IMR-90 (cell line): ENCODE data around the gene MAGEB2. TPM values are rescaled to one million over a fixed set of nuclear protein-coding genes. Genes with fewer than 3 reads are reported as not detected.

Source experiments
- ATAC-seq: fragments of 200-7000 bp; cut with Tn5 transposase; 2 replicates; pipeline ENCODE4 v1.9.1; 2020; ENCODE audit warnings: low read depth, mild to moderate bottlenecking, moderate library complexity
- BruUV-seq: library from RNA; stranded (reverse); fragments of 400-500 nt; replicated peaks from 2 replicates; lab custom pipeline; 2021; lab: Mats Ljungman, UMichigan
- CTCF ChIA-PET: fragments of 300-600 bp; formaldehyde crosslinking; extraction: SDS; loops from one replicate; lab custom pipeline; 2021; ENCODE audit warnings: antibody characterized with exemption; lab: Yijun Ruan, JAX
- POLR2A ChIA-PET: fragments of 300-600 bp; sonication (Branson Sonifier 250); formaldehyde crosslinking; loops from one replicate; lab custom pipeline; 2022; ENCODE audit warnings: antibody characterized with exemption; ENCODE audit not compliant: unreplicated experiment; lab: Charles Lee
- DNase-seq: peaks from one replicate; pipeline ENCODE4 v3.0.0; 2013
- H2AFZ ChIP-seq: replicated peaks from 2 replicates; pipeline ENCODE3; 2013; ENCODE audit warnings: low read length, mild to moderate bottlenecking; ENCODE audit not compliant: poor library complexity
- H2AK5ac ChIP-seq: 2 replicates; pipeline ENCODE4 v1.6.1; 2013; ENCODE audit warnings: low read depth, low read length, inconsistent platforms
- H2AK9ac ChIP-seq: replicated peaks from 2 replicates; pipeline ENCODE3; 2013; ENCODE audit warnings: mild to moderate bottlenecking, low read depth, low read length, moderate library complexity; ENCODE audit not compliant: poor library complexity
- H2BK120ac ChIP-seq: 2 replicates; pipeline ENCODE4 v1.6.1; 2013; ENCODE audit warnings: low read depth, low read length, inconsistent platforms
- H2BK15ac ChIP-seq: 3 replicates; pipeline ENCODE4 v1.6.1; 2013; ENCODE audit warnings: low read depth, low read length, inconsistent platforms
- H2BK20ac ChIP-seq: 2 replicates; pipeline ENCODE4 v1.6.1; 2013; ENCODE audit warnings: low read depth, mild to moderate bottlenecking, inconsistent platforms, low read length, moderate library complexity
- H2BK5ac ChIP-seq: 2 replicates; pipeline ENCODE4 v1.6.1; 2013; ENCODE audit warnings: mild to moderate bottlenecking, low read depth, low read length, inconsistent platforms; ENCODE audit not compliant: poor library complexity, severe bottlenecking
- H3K14ac ChIP-seq: replicated peaks from 2 replicates; pipeline ENCODE4 v1.6.1; 2013; ENCODE audit warnings: low read depth, low read length, inconsistent platforms
- H3K18ac ChIP-seq: 2 replicates; pipeline ENCODE4 v1.6.1; 2013; ENCODE audit warnings: low read depth, low read length, control low read depth
- H3K23ac ChIP-seq: 2 replicates; pipeline ENCODE4 v1.6.1; 2013; ENCODE audit warnings: low read depth, low read length, inconsistent platforms
- H3K27ac ChIP-seq: 2 replicates; pipeline ENCODE4 v1.5.1; 2013; ENCODE audit warnings: mild to moderate bottlenecking, control low read depth, low read length; ENCODE audit not compliant: insufficient read depth
- H3K27me3 ChIP-seq: 2 replicates; pipeline ENCODE4 v1.6.1; 2013; ENCODE audit warnings: low read length; ENCODE audit not compliant: control insufficient read depth, insufficient read depth
- H3K36me3 ChIP-seq: 2 replicates; pipeline ENCODE4 v1.6.1; 2013; ENCODE audit warnings: low read length, mixed read lengths; ENCODE audit not compliant: control insufficient read depth, insufficient read depth
- H3K4ac ChIP-seq: 2 replicates; pipeline ENCODE4 v1.6.1; 2013; ENCODE audit warnings: low read depth, low read length, inconsistent platforms
- H3K4me1 ChIP-seq: 2 replicates; pipeline ENCODE4 v1.6.1; 2013; ENCODE audit warnings: low read length, mixed read lengths; ENCODE audit not compliant: control insufficient read depth, insufficient read depth
- H3K4me2 ChIP-seq: 2 replicates; pipeline ENCODE4 v1.6.1; 2013; ENCODE audit warnings: low read depth, mild to moderate bottlenecking, control low read depth, low read length, moderate library complexity
- H3K4me3 ChIP-seq: 2 replicates; pipeline ENCODE4 v1.5.1; 2013; ENCODE audit warnings: low read depth, mild to moderate bottlenecking, control low read depth, low read length, moderate library complexity; ENCODE audit not compliant: insufficient read depth
- H3K56ac ChIP-seq: 2 replicates; pipeline ENCODE4 v1.6.1; 2013; ENCODE audit warnings: low read length, inconsistent platforms; ENCODE audit not compliant: insufficient read depth; ENCODE audit errors: extremely low read depth
- H3K79me1 ChIP-seq, 2 experiments: 2 replicates each; pipeline ENCODE4 v1.6.1; 2013; ENCODE audit warnings: low read length in 2 of 2, inconsistent platforms in 1 of 2, low read depth in 1 of 2
- H3K9ac ChIP-seq: 2 replicates; pipeline ENCODE4 v1.6.1; 2013; ENCODE audit warnings: low read depth, low read length, control low read depth
- H3K9me1 ChIP-seq: 2 replicates; pipeline ENCODE4 v1.6.1; 2013; ENCODE audit warnings: low read length, inconsistent platforms; ENCODE audit not compliant: insufficient read depth
- H3K9me3 ChIP-seq: 2 replicates; pipeline ENCODE4 v1.6.1; 2013; ENCODE audit warnings: low read length; ENCODE audit not compliant: control insufficient read depth, insufficient read depth
- H4K20me1 ChIP-seq: 2 replicates; pipeline ENCODE4 v1.6.1; 2013; ENCODE audit warnings: low read length, inconsistent platforms; ENCODE audit not compliant: insufficient read depth
- H4K5ac ChIP-seq: 2 replicates; pipeline ENCODE4 v1.6.1; 2013; ENCODE audit warnings: mild to moderate bottlenecking, low read depth, low read length, control low read depth
- H4K8ac ChIP-seq, 2 experiments: 2 replicates each; pipeline ENCODE4 v1.6.1; 2013; ENCODE audit warnings: low read depth in 2 of 2, low read length in 2 of 2, control low read depth in 1 of 2, inconsistent platforms in 1 of 2
- H4K91ac ChIP-seq: 2 replicates; pipeline ENCODE4 v1.6.1; 2013; ENCODE audit warnings: low read depth, low read length, inconsistent platforms; ENCODE audit not compliant: insufficient read depth
- BHLHE40 ChIP-seq: fragments of 150-350 bp; IDR thresholded peaks from 2 replicates; pipeline ENCODE4 v1.6.1; 2016; ENCODE audit warnings: mild to moderate bottlenecking, low read depth, low read length
- CEBPB ChIP-seq: IDR thresholded peaks from 2 replicates; pipeline ENCODE4 v1.6.1; 2012; ENCODE audit warnings: low read depth, low read length, improper control_type of control experiment
- CHD1 ChIP-seq: IDR thresholded peaks from 2 replicates; pipeline ENCODE4 v1.6.1; 2012; ENCODE audit warnings: low read depth, low read length, improper control_type of control experiment
- FOS ChIP-seq: fragments of 150-350 bp; IDR thresholded peaks from 2 replicates; pipeline ENCODE4 v1.6.1; 2016; ENCODE audit warnings: low read depth, low read length
- MAFK ChIP-seq: IDR thresholded peaks from 2 replicates; pipeline ENCODE4 v1.6.1; 2012; ENCODE audit warnings: low read depth, low read length, improper control_type of control experiment
- MXI1 ChIP-seq: IDR thresholded peaks from 2 replicates; pipeline ENCODE4 v1.6.1; 2012; ENCODE audit warnings: low read depth, mild to moderate bottlenecking, low read length, moderate library complexity, borderline replicate concordance
- NFE2L2 ChIP-seq: fragments of 150-350 bp; IDR thresholded peaks from 2 replicates; pipeline ENCODE4 v1.6.1; 2016; ENCODE audit warnings: low read depth, mild to moderate bottlenecking, low read length
- POLR2A ChIP-seq: IDR thresholded peaks from 2 replicates; pipeline ENCODE4 v1.6.1; 2012; ENCODE audit warnings: mild to moderate bottlenecking, low read depth, low read length
- RAD21 ChIP-seq: IDR thresholded peaks from 2 replicates; pipeline ENCODE4 v1.6.1; 2012; ENCODE audit warnings: low read length, improper control_type of control experiment
- RCOR1 ChIP-seq: IDR thresholded peaks from 2 replicates; pipeline ENCODE4 v1.6.1; 2012; ENCODE audit warnings: mild to moderate bottlenecking, low read length, improper control_type of control experiment; ENCODE audit not compliant: insufficient replicate concordance
- RFX5 ChIP-seq: IDR thresholded peaks from 2 replicates; pipeline ENCODE4 v1.8.0; 2012; ENCODE audit warnings: low read depth, mild to moderate bottlenecking, low read length, moderate library complexity
- SMC3 ChIP-seq: fragments of 150-350 bp; IDR thresholded peaks from 2 replicates; pipeline ENCODE4 v1.6.1; 2016; ENCODE audit warnings: low read depth, mild to moderate bottlenecking, antibody characterized with exemption, low read length, moderate library complexity
- USF2 ChIP-seq: fragments of 150-350 bp; IDR thresholded peaks from 2 replicates; pipeline ENCODE4 v1.6.1; 2017; ENCODE audit warnings: mild to moderate bottlenecking, antibody characterized with exemption, low read length, low read depth
- WGBS, 2 experiments: methylation state at CpG; one replicate each; pipeline versions ENCODE4 v1.1.5 to v1.1.7; 2013; ENCODE audit warnings: missing lambda C conversion rate in 2 of 2; ENCODE audit not compliant: insufficient read length in 1 of 2; ENCODE audit errors: extremely low coverage in 2 of 2; 5-methylcytosine and 5-hydroxymethylcytosine counted together
- dilution Hi-C: fragments of 300-500 bp; cut with HindIII; formaldehyde crosslinking; loops from one replicate; pipeline ENCODE4 v1.14.3; 2018; ENCODE audit warnings: low sequenced_read_pairs; ENCODE audit not compliant: unreplicated experiment
- in situ Hi-C: fragments of 300-500 bp; cut with MboI; formaldehyde crosslinking; loops from 3 replicates; pipeline ENCODE4 v1.14.3; 2019; ENCODE audit warnings: low sequenced_read_pairs, inconsistent platforms, mixed read lengths
- intact Hi-C: fragments of 100-400 bp; cut with micrococcal nuclease; formaldehyde crosslinking; loops from 2 replicates; pipeline ENCODE4 v1.10.0; 2022
- polyA plus RNA-seq, 3 experiments: library from polyadenylated mRNA; depleted of rRNA; stranded (reverse); fragments of >200 nt; gene quantifications; 2 replicates each; pipeline ENCODE4 v1.2.3, GENCODE V29; 2012; ENCODE audit warnings: low replicate concordance in 1 of 3
- total RNA-seq: library from RNA; depleted of rRNA; stranded (reverse); fragments of >200 nt; gene quantifications from 2 replicates; pipeline ENCODE4 v1.2.3, GENCODE V29; 2012
- TF ChIP-seq, protein P1 (sequence below): conservative IDR thresholded peaks from 2 replicates; pipeline ENCODE4 v1.5.1; 2012; ENCODE audit warnings: mild to moderate bottlenecking, low read depth, low read length, improper control_type of control experiment

MAGEB2 gene
- total and polyA plus RNA-seq, 2 of the 4 experiments (the other 2 are of a cell fraction) = not detected

GRCh38 chrX:30224536-30224935 lies 9.2 kb downstream of the MAGEB2 start:
- Histone ChIP-seq H3K18ac (no peak overlapping the region), H2BK5ac (no peak overlapping the region), H3K9me1 (no peaks in the 10 kb centered on the region), H3K9me3 (no peaks in the 10 kb centered on the region), H3K23ac (no peak overlapping the region), H4K5ac (no peak overlapping the region), H3K27me3 (no peaks in the 10 kb centered on the region; the same call in 1 of the 2 replicates), H3K4me3 (no peak overlapping the region), H2BK20ac (no peak overlapping the region), H3K14ac (no peak overlapping the region), H3K27ac (no peak overlapping the region), H2BK15ac (no peak overlapping the region), H4K20me1 (no peaks in the 10 kb centered on the region), H4K8ac (no peak overlapping the region), H3K56ac (no peak overlapping the region), H4K91ac (no peak overlapping the region), H3K4me2 (no peak overlapping the region), H2AK9ac (no peak overlapping the region), H3K9ac (no peak overlapping the region), H3K79me1 (no peaks in the 10 kb centered on the region), H3K36me3 (no peaks in the 10 kb centered on the region), H3K4ac (no peak overlapping the region), H3K4me1 (no peaks in the 10 kb centered on the region), H2AFZ (no peak overlapping the region), H2AK5ac (no peak overlapping the region), H2BK120ac (no peak overlapping the region)
- TF ChIP-seq NFE2L2 (no peak), MXI1 (no peak), USF2 (no peak), CEBPB (no peak), RFX5 (no peak), RCOR1 (no peak), CHD1 (no peak), BHLHE40 (no peak), POLR2A (no peak), MAFK (no peak), RAD21 (no peak), SMC3 (no peak), FOS (no peak)
- TF ChIP-seq, protein P1, sequence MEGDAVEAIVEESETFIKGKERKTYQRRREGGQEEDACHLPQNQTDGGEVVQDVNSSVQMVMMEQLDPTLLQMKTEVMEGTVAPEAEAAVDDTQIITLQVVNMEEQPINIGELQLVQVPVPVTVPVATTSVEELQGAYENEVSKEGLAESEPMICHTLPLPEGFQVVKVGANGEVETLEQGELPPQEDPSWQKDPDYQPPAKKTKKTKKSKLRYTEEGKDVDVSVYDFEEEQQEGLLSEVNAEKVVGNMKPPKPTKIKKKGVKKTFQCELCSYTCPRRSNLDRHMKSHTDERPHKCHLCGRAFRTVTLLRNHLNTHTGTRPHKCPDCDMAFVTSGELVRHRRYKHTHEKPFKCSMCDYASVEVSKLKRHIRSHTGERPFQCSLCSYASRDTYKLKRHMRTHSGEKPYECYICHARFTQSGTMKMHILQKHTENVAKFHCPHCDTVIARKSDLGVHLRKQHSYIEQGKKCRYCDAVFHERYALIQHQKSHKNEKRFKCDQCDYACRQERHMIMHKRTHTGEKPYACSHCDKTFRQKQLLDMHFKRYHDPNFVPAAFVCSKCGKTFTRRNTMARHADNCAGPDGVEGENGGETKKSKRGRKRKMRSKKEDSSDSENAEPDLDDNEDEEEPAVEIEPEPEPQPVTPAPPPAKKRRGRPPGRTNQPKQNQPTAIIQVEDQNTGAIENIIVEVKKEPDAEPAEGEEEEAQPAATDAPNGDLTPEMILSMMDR = no peak
- in situ Hi-C loops = no loop called here
- intact Hi-C loops = no loop called here
- no TSS peak for BruUV-seq
- ATAC-seq = no peak
- ChIA-PET POLR2A (no interaction called here), CTCF (no interaction called here)
- no peak for DNase-seq
- dilution Hi-C loops = no loop called here
- no CpG with 5 or more reads among the region's 2 CpGs for WGBS, 2 experiments
